Measurements from ENCODE around the gene AP5Z1. TPM values are rescaled to one million over a fixed set of nuclear protein-coding genes. Genes with fewer than 3 reads are reported as not detected.
A peak's percentile ranks its signal among the peaks of the same experiment; 100 is the strongest.

AP5Z1 gene
- total and polyA plus RNA-seq, 2 experiments from 2014 or later = 21.1 to 22.6 TPM

- Histone ChIP-seq H3K27me3 (no peaks in the 10 kb centered on the region), H3K9me3 (ENCODE audit: low read depth) (no peaks in the 10 kb centered on the region), H3K36me3 (no peaks in the 10 kb centered on the region), H3K27ac (no peak overlapping the region), H3K4me3 (no peak overlapping the region), H3K4me1 (ENCODE audit: low read depth) (no peaks in the 10 kb centered on the region)
- DNase-seq (ENCODE audit: low read depth in 1 of 2, low spot score in 1 of 2) = no peak
- no peak for TF ChIP-seq CTCF (IDR thresholded peaks at IDR 0.05; ENCODE audit: low read depth, low read length)
Observed at GRCh38 chr7:4828720-4829383, 53.4 kb downstream of the AP5Z1 start.

- Histone ChIP-seq H3K4me3 (no peak overlapping the region), H3K4me1 (ENCODE audit: low read depth) (no peaks in the 10 kb centered on the region), H3K9me3 (ENCODE audit: low read depth) (no peaks in the 10 kb centered on the region), H3K27me3 (no peaks in the 10 kb centered on the region), H3K36me3 (no peaks in the 10 kb centered on the region), H3K27ac (no peak overlapping the region)
- DNase-seq (ENCODE audit: low read depth in 1 of 2, low spot score in 1 of 2) = peak; percentile 81 to 90
- peak; percentile 98 for TF ChIP-seq CTCF (IDR thresholded peaks at IDR 0.05; ENCODE audit: low read depth, low read length)
Observed at GRCh38 chr7:4830176-4830575, 54.8 kb downstream of the AP5Z1 start.

- Histone ChIP-seq H3K4me1 (ENCODE audit: low read depth) (no peaks in the 10 kb centered on the region), H3K36me3 (no peaks in the 10 kb centered on the region), H3K9me3 (ENCODE audit: low read depth) (no peaks in the 10 kb centered on the region), H3K27me3 (no peaks in the 10 kb centered on the region), H3K27ac (no peak overlapping the region), H3K4me3 (no peak overlapping the region)
- no peak for TF ChIP-seq CTCF (IDR thresholded peaks at IDR 0.05; ENCODE audit: low read depth, low read length)
- no peak for DNase-seq (ENCODE audit: low read depth in 1 of 2, low spot score in 1 of 2)
Observed at GRCh38 chr7:4831723-4832495, 56.5 kb downstream of the AP5Z1 start.

- Histone ChIP-seq H3K36me3 (no peaks in the 10 kb centered on the region), H3K9me3 (ENCODE audit: low read depth) (no peaks in the 10 kb centered on the region), H3K27me3 (no peaks in the 10 kb centered on the region), H3K4me3 (no peak overlapping the region), H3K4me1 (ENCODE audit: low read depth) (no peaks in the 10 kb centered on the region), H3K27ac (no peak overlapping the region)
- TF ChIP-seq CTCF (IDR thresholded peaks at IDR 0.05; ENCODE audit: low read depth, low read length) = no peak
- no peak for DNase-seq (ENCODE audit: low read depth in 1 of 2, low spot score in 1 of 2)
Observed at GRCh38 chr7:4832711-4833110, 57.3 kb downstream of the AP5Z1 start.

GRCh38 chr7:4833176-4833575 lies 57.8 kb downstream of the AP5Z1 start:
- no peaks in the 10 kb centered on the region for H3K4me1 ChIP-seq (ENCODE audit: low read depth)
- H3K9me3 ChIP-seq (ENCODE audit: low read depth) = no peaks in the 10 kb centered on the region
- TF ChIP-seq CTCF (IDR thresholded peaks at IDR 0.05; ENCODE audit: low read depth, low read length) = no peak
- no peak for DNase-seq (ENCODE audit: low read depth in 1 of 2, low spot score in 1 of 2)
- no peaks in the 10 kb centered on the region for H3K27me3 ChIP-seq
- no peak overlapping the region for H3K27ac ChIP-seq
- H3K4me3 ChIP-seq = no peak overlapping the region
- H3K36me3 ChIP-seq = no peaks in the 10 kb centered on the region
